GM18505 (cell line): ENCODE measurements around the gene DEDD.
A peak's percentile ranks its signal among the peaks of the same experiment; 100 is the strongest.

Experiments used
- ATAC-seq: cut with Tn5 transposase; IDR thresholded peaks from one replicate; pipeline ENCODE4 v1.9.1; 2021; ENCODE audit not compliant: unreplicated experiment
- POLR2A ChIP-seq: IDR thresholded peaks from 4 replicates; pipeline ENCODE4 v1.6.1; 2011; ENCODE audit warnings: borderline replicate concordance; ENCODE audit not compliant: insufficient read depth, insufficient read length; ENCODE audit errors: extremely low read depth

DEDD gene, protein sequence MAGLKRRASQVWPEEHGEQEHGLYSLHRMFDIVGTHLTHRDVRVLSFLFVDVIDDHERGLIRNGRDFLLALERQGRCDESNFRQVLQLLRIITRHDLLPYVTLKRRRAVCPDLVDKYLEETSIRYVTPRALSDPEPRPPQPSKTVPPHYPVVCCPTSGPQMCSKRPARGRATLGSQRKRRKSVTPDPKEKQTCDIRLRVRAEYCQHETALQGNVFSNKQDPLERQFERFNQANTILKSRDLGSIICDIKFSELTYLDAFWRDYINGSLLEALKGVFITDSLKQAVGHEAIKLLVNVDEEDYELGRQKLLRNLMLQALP

DNA sequence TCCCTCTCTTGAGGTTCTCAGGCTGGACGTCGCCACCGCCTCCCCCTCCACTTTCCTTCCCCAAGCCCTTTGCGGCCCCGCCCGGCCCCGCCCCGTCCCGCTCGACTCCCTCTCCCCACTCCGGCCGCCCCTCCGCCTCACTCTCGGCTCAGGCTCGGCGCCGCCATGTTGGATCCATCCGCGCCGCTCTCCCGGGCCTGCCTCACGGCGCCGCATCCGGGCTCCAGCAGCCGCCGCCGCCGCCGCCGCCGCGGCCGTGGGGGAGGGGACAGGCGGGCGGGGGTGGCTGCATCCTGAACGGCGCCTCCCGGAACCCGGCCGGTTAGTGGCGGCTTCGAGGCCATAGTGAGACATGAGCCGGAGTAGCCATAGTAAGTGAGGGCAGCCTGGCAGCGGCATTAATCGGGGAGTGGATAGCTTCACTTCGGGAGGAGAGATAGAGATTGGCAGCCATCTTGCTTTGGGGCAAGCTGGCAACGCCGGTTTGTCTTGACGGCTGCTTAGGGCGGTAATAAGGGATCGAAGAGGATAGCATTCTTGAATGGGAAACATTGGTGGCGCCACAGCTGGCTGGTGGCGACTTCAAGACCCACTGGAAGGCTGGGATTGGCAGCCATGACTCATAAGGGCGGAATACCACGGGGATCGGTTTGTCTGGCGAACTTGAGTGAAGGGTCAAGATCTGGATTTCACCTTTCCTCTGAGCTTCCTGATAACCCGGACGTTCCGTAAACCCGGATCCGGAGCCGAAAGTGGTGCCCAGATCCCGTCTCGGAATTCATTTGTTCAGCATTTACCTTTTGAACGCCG, at the start of gene DEDD:
Gene DEDD (minus strand): TSS at position 258 of the 810 bp plus-strand sequence. CDS start 8,205 bp downstream, outside the sequence.
- TF ChIP-seq POLR2A: peak; percentile 57
- peak; percentile 87 for ATAC-seq

DNA sequence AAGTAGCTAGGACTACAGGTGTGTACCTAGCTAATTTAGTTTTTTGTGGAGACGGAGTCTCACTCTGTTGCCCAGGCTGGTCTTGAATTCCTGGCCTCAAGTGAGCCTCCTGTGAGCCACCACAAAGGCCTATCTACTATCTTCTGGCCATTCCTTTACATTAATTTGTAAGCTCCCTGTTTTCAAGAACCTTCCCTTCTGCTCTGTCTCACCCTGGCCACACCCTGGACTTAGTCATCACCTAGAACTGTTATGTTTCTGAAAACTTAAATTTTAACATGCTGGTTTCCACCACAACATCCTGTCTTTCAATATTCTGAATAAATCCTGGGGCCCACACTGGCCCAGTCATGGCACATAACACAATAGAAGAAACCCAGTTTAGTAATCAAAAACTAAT, 49.7 kb upstream of the DEDD start:
- ATAC-seq: no peak
- TF ChIP-seq POLR2A: peak; percentile 17

DNA sequence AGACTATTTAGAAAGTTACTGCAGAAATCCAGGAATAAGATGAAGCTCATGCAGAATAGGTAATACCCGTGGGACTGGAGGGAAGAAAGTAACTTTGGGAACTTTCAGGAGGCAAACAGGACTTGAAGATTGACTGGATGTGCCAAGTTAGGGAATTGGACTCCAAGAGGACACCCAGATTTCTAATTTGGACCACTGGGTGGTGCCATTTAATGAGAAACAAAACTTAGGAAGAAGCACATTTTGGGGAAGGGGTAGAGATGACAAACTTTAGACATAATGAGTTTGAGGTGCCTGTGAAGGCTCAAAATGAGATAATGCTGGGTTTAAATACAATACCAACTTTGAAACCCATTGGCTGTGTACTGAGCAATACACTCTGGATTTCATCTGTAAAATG, 48.2 kb upstream of the DEDD start:
- ATAC-seq: no peak
- no peak for TF ChIP-seq POLR2A

DNA sequence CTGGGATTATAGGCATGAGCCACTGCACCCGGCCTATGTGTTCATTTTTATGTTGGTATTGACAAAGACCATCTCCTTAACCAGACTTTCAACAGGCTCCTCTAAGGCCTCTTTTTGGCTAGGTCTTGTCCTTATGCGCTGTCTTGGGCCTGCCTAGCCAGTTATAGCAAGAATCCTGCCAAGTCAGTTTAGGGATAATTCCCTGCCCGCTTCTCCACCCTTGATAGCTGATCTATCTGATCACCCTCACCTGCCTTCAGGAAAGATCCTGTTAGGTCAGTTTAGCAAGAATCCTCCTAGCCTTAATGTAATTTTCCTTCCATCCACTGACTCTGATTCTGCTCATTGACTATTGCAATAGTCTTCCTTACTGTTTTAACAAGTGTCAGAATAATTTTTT, 47.2 kb upstream of the DEDD start:
- no peak for ATAC-seq
- no peak for TF ChIP-seq POLR2A

DNA sequence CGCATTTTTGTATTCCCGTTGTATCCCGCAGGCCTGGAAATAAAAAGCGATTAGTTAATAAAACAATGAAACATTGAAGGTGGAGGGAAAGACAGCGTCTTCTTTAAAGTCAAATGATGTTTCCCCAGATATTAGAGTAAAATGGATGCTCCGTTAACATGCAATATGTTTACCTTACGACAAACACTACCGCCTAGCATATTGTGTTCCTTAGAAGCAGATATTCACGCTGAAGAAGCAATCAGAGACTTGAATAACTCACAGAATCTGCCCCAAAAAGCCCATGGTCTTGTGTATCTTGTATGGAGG, 45.4 kb upstream of the DEDD start:
- no peak for TF ChIP-seq POLR2A
- ATAC-seq: no peak

DNA sequence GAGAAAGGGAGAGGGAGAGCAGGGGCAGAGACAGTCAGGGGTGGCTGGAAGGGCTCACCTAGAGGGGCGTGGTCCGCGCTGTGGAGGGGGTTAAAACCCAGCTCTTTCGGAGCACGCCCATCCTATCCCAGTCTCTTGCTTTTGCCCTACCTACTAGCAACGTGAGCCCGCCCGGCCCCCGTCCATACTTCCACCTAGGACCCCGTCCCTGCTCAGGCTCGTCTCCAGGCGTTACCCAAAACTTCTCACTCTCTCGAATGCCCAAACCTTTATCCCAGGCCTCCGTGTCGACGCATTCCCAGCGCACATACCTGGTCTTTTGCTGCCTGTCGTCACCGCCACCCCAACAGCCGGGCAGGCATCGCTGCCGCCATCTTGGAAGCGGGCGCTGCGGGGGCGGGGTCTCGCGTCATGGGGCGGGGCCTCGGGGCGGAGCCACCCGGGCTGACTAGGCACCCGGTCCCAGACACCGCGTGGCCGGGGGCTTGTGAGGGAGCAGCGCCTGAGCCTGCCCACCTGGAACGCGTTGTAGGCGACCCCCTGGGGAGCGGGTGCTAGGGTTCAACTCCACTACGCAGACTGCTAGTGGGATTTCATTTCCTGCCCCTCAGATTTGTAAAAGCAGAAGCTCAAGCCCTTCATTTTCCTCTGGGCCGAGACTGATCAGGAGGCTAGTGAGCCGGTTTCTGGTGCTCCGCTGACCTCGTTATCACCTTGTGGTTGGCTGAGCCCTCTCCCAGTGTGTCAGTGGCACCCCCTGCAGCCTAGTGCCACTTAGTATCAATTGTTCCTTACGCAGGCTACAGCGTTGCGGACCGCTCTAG, 44.9 kb upstream of the DEDD start, which contains the start of gene B4GALT3:
Gene B4GALT3 (minus strand): TSS at position 396 of the 824 bp plus-strand sequence. CDS start 1,447 bp downstream, outside the sequence.
- peak; percentile 89 for TF ChIP-seq POLR2A
- ATAC-seq: peak; percentile 83

DNA sequence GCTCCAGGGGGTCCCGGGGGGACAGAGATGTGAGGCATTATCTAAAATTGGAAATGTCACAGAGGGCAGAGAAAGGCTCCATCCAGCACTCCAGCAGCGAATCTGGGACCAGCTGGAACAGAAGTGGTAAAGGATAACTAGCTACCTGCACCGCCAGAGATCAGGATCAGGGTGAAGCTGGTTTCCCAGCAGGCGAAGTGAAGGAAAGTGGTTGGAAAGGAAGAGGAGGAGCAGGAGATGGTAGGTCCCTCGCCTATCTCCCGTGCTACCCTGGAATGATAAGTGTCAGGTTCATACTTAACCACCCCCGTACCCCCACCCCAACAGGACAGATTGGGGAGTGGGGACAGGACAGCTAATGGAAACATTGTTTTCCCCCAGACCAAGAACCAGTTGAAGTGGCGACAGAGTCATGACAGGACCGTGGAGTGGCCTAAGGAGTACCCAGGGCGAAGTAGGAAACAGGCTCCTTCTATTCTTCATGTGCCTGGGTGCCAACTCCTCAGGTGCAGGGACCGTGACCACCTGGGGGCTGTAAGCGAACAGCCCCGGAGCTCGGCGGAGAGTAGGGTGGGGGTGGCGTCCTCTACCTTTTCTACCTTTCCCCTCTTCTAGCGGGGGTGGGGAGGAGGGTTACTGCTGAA, 44.1 kb upstream of the DEDD start:
- no peak for ATAC-seq
- TF ChIP-seq POLR2A: no peak

DNA sequence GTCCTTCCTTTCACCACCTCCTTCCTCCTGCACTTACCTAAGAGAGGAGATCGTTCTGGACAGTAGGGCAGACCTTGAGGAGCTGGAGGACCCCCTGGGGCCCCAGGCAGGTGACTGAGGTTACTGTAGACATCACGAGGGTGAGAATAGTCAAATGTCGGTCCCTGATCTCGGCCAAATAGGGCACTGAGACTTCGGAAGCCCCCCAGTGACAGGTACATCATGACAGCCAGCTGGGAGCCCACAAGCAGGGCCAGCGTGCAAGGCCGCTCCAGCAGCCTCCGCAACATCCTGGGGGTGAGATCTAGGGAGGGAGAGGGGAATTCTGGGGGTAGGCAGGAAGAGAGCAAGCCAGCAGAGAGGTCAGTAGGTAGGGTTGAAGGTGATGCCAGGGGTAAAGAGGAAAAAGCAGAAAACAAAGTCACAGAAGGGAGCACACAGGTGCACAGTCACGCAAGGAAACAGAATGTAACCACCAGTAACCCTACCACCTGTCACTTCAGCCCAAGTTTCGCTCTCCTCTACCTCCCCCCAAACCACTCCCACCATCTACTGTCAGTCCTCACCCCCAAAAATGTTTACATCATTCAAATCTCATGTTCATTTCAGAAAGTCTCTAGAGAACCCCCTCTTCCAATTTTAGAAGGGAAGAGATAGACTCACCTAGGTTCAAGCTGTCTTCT, 43.4 kb upstream of the DEDD start:
- TF ChIP-seq POLR2A: no peak
- no peak for ATAC-seq

DNA sequence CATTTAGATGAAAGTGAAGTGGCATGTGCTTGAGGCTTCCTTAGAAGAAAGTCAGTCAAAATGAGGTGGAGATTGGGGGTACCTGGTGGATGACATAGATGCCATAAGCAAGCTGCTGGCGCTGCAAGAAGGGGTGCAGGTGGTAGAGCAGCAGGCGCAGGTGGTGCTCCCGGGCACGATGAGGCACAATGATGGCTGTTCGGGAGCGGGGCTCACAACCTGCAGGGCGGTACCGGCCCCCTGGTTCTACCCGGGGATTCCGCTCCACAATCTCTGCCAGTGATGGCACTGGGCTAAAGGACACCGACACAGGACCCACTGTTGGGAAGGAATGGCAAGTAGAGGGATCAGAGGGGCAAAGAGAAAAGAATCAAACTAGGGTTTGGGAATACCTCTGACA, 42.4 kb upstream of the DEDD start:
- ATAC-seq: no peak
- TF ChIP-seq POLR2A: no peak

DNA sequence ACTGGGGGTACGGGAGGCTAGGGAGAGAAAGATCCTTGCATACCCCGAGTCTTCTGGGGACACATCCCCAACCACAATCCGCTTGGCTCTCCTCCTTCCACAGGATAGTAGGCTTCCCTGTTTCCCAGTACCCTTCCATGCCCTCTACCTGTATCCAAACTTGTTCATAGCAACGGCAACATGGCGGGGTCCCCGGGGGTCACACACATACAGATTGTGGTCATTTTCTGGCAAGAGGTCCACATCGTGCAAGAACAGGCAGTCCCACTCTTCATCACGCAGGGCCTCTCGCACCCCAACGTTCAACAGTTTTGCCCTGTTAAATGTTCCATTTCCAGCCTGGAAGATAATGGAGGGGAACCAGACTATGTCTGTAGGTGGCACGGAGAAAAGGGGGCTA, 41.2 kb upstream of the DEDD start:
- no peak for TF ChIP-seq POLR2A
- ATAC-seq: no peak

DNA sequence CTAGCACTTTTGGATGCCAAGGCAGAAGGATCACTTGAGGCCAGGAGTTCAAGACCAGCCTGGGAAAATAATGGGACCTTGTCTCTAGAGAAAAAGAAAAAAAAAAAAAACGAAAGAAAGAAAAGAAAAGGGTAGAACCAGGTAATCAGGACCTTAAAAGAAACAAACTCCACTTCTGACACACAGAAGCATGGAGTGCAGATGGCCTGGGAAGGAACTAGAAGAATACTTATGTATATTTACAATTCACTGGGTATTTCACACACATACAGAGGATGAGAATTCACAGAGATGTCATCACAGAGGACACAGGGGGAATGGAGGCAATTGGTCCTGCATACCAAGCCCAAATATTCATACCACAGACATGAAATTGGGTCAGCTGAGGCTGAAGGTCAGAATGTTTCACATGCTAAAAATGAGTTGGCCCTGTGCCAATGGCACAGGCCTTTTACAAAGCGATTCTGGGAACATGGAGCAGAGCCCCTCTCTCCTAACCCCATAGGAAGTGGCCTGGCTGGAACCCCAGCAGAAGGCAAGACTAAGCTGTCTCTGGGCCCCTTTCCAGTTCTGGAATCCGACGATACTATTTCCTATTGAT, 40.4 kb upstream of the DEDD start:
- TF ChIP-seq POLR2A: no peak
- ATAC-seq: no peak

DNA sequence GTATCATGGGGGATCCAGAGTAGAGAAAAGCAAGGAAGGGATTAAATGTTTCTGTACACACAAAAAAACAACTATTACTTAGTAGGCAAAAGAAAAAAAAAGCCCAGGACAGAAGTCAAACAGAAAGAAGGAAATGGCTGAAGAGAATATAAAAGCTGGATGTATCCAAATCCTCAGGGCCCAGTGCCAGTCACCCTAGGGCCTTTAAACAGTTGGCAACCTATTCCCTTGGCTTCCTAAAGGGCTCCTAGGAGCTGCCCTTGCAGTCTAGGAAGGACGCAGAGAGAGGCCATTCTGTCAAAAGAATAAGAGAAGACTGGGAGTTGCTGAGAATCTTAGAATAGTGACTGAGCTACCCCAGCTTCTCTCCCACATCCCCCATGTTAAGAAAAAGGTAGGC, 39.9 kb upstream of the DEDD start:
- ATAC-seq: no peak
- no peak for TF ChIP-seq POLR2A
